D721Med (cell line): Measurements from ENCODE around the gene FMN1.

ENCODE experiments used
- DNase-seq: peaks from one replicate; pipeline ENCODE4 v3.0.0; 2011; ENCODE audit warnings: low spot score; ENCODE audit not compliant: insufficient read length
- FAIRE-seq: peaks from 2 replicates; lab custom pipeline; 2011; peaks lifted over from hg19 to GRCh38; lab: Jason Lieb, UNC
- TF ChIP-seq, protein P1 (sequence below): IDR thresholded peaks from 2 replicates; pipeline ENCODE4 v1.5.1; 2012; ENCODE audit warnings: mild to moderate bottlenecking, control low read depth; ENCODE audit not compliant: insufficient read depth; ENCODE audit errors: missing control alignments

Gene FMN1

DNA sequence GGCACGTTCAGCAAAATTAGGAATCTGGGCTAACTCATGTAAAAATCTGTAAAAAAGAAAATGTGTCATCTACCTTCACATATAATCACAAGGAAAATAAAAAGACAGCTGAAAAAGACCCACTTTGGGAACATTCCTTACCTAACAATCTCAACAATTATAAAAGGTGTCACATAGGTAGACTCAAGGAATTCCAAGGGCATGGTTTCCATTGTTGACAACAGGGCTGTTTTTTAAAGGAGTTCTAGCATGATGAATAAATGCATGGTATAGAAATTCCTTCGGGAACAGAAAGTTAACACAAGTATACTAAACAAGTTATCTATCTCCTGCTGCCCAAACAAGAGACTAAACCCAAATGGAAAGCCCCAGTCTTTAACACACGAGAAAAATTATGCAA, 292.5 kb downstream of the FMN1 start:
- TF ChIP-seq, protein P1, sequence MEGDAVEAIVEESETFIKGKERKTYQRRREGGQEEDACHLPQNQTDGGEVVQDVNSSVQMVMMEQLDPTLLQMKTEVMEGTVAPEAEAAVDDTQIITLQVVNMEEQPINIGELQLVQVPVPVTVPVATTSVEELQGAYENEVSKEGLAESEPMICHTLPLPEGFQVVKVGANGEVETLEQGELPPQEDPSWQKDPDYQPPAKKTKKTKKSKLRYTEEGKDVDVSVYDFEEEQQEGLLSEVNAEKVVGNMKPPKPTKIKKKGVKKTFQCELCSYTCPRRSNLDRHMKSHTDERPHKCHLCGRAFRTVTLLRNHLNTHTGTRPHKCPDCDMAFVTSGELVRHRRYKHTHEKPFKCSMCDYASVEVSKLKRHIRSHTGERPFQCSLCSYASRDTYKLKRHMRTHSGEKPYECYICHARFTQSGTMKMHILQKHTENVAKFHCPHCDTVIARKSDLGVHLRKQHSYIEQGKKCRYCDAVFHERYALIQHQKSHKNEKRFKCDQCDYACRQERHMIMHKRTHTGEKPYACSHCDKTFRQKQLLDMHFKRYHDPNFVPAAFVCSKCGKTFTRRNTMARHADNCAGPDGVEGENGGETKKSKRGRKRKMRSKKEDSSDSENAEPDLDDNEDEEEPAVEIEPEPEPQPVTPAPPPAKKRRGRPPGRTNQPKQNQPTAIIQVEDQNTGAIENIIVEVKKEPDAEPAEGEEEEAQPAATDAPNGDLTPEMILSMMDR = no peak
- FAIRE-seq = no peak

DNA sequence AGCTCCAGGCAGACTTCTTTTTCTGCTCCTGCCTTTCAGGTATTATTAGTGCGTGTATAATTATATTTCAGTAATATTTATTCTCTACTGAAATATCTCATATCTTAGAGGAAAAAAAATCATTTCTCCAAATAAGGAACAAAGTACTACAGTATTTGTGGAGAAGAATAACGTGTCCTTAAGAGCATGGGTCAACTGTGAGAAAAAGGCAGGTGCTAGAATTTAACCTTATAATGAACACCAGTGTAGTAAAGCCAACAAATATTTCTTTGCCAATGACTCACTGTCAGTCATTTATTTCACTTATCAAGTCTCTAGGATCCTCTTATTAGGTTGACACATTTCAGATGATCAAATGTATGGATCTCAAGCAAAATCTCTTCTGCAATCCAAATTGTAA, 293.3 kb downstream of the FMN1 start:
- FAIRE-seq (no peak), DNase-seq (no peak)
- TF ChIP-seq, protein P1 = no peak

More for the DNA sequence above, 292.5 kb downstream of the FMN1 start:
- DNase-seq = no peak

DNA sequence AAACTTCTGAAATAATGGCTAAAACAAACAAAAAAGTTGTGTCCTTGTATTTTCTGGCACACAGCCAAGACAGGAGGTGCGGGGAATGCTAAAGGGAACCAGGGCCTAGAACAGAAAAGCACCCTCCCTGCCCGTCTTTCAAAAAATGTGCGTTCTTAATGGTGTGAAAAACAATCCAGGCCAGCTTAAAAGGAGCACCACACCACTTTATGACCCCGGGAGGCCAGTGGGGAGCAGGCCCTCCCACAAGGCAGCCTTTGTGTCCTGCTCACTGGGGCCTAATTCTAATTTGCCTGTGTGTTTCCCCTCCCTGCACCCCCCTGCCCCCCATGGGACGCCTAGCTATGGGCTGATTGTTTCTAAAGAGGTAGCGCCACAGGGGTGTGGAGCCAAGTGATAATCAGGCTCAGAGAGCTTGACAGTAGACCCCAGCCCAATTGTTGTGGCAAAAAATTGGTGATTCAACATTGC, 295.4 kb downstream of the FMN1 start:
- DNase-seq (no peak), FAIRE-seq (no peak)
- TF ChIP-seq, protein P1 = no peak

DNA sequence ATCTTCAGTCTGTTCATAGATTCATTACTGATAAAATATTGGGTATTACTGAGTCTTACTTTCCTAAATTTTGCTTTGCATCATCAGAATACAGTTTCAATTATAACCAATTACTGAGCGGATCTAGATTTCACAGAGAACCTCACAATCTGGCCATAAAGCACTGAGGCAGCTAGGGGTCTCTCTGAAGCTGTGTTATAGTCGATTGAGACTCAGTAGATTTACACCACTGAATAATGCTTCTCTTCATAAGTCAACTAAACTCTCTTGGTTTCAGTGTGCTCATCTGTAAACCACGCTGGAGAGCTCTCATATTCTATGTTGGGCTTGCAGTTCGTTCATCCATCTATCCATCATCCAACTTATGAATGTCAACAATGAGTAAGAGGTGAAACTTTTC, 296.1 kb downstream of the FMN1 start:
- DNase-seq (no peak), FAIRE-seq (peak; percentile 48)
- TF ChIP-seq, protein P1 = no peak

DNA sequence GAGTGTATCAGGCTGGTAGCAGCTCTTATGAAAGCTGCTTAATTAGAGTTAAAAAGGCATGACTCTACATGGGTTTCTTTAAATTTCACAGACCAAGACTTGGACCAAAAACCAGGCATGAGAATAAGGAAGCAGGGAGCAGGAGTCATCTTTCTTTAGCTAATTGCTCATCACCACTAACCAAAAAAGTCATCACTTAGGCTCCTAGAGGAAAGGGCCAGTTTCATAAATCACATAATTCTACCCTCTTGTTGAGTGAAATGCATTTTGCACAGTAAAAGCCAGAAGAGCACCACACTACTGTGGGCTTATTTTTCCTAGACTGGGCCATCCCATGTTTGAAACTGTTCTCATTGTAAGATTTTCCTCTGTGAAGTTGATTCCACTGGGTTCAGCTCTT, 301.1 kb downstream of the FMN1 start:
- TF ChIP-seq, protein P1 = no peak
- no peak for FAIRE-seq
- no peak for DNase-seq

DNA sequence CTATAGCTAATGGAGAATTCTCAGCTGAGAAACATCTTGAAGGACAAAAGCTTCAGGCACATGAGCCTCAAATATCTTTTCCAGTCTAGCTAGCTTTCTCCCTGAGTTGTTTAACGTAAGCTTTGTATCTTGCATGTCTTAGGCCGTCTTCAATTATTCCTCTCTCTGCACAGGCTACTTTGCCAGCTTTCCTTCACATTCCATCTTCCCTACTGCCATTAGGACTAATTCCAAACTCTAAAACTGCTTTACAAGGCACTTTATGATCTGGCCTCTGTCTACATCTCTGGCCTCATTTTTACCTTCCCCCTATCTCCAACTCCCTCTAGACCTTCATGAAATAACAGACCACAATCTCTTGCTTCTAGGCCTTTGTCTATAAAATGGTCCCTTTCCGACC, 305.3 kb downstream of the FMN1 start:
- TF ChIP-seq, protein P1 = no peak
- DNase-seq (no peak), FAIRE-seq (no peak)

DNA sequence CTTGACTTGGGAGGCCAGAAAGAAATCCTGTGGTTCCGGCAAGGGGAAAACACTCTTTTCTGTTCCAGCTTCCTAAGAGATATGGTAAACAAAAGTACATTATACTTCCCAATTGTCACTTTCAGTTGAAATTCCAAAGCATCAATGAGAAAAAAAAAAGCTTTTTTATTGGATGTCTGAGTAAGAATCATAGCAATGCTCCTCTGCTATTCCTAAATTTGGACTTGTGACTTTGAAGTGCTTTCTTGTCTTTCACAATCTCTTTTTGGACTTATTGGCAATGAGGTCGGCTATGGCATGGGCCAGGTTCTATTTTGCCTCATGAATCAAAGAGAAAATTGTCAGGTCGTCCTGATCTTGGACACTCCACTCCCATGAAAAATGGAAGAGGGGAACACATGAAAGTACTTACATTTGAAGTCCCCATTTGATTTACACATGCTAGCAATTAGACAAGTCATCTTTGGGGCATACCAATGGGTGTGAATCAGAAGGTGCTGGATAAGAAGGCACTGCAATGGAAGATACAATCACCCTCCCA, 306.2 kb downstream of the FMN1 start:
- FAIRE-seq (no peak), DNase-seq (no peak)
- TF ChIP-seq, protein P1 = no peak
